Ectodermal cell (in vitro differentiated cells): ENCODE results near the gene PRIM2.
"Not testable (repeated sequence)": the region's sequence is repeated elsewhere in the genome, so short reads cannot be mapped to it uniquely, and the experiment has no call there.

Source experiments
- H3K27ac ChIP-seq: 2 replicates; pipeline ENCODE4 v1.7.0; 2013; ENCODE audit warnings: mild to moderate bottlenecking, low read depth, low read length; ENCODE audit not compliant: insufficient read depth, poor library complexity, severe bottlenecking
- H3K27me3 ChIP-seq: 2 replicates; pipeline ENCODE4 v1.7.0; 2013; ENCODE audit warnings: mild to moderate bottlenecking, low read length; ENCODE audit not compliant: insufficient read depth, control insufficient read depth, poor library complexity, severe bottlenecking
- H3K36me3 ChIP-seq: one replicate; pipeline ENCODE4 v1.7.0; 2013; ENCODE audit warnings: low read length; ENCODE audit not compliant: control insufficient read depth, insufficient read depth
- H3K4me1 ChIP-seq: one replicate; pipeline ENCODE4 v1.7.0; 2013; ENCODE audit warnings: low read length; ENCODE audit not compliant: control insufficient read depth, insufficient read depth
- H3K4me3 ChIP-seq: 2 replicates; pipeline ENCODE4 v1.7.0; 2013; ENCODE audit warnings: low read depth, low read length, control low read depth; ENCODE audit not compliant: insufficient read depth
- H3K9me3 ChIP-seq: 2 replicates; pipeline ENCODE4 v1.7.0; 2013; ENCODE audit warnings: mild to moderate bottlenecking, low read length, moderate library complexity; ENCODE audit not compliant: control insufficient read depth
- WGBS, 2 experiments: methylation state at CpG; one replicate each; pipeline ENCODE4 v1.1.7; 2013; ENCODE audit warnings: missing lambda C conversion rate in 2 of 2; 5-methylcytosine and 5-hydroxymethylcytosine counted together

PRIM2 gene

GRCh38 chr6:57562233-57562632 is 244.8 kb downstream of the PRIM2 start:
- H3K27me3 ChIP-seq = not testable (repeated sequence)
- 100% methylated on average over 3 of the region's 3 CpGs; no CpG with 5 or more reads in 1 of the 2 experiments for WGBS, 2 experiments

GRCh38 chr6:57572119-57572518 is 254.7 kb downstream of the PRIM2 start:
- H3K9me3 ChIP-seq, H3K4me1 ChIP-seq, H3K36me3 ChIP-seq, H3K4me3 ChIP-seq, H3K27ac ChIP-seq, H3K27me3 ChIP-seq: not testable (repeated sequence)
- 90 to 95% methylated on average over 4 of the region's 4 CpGs for WGBS, 2 experiments

More at GRCh38 chr6:57562233-57562632, 244.8 kb downstream of the PRIM2 start:
- not testable (repeated sequence) for H3K4me3 ChIP-seq, H3K36me3 ChIP-seq, H3K9me3 ChIP-seq, H3K27ac ChIP-seq, H3K4me1 ChIP-seq

- no CpG with 5 or more reads among the region's 1 CpG for WGBS, 2 experiments
- not testable (repeated sequence) for H3K9me3 ChIP-seq, H3K27ac ChIP-seq, H3K4me3 ChIP-seq, H3K36me3 ChIP-seq, H3K27me3 ChIP-seq, H3K4me1 ChIP-seq
Measured at GRCh38 chr6:57572844-57573243, 255.4 kb downstream of the PRIM2 start.

GRCh38 chr6:57577023-57577422 is 259.6 kb downstream of the PRIM2 start:
- WGBS, 2 experiments = no CpG with 5 or more reads among the region's 1 CpG
- not testable (repeated sequence) for H3K36me3 ChIP-seq, H3K4me1 ChIP-seq, H3K27ac ChIP-seq, H3K9me3 ChIP-seq, H3K4me3 ChIP-seq, H3K27me3 ChIP-seq

- not testable (repeated sequence) for H3K27ac ChIP-seq, H3K9me3 ChIP-seq, H3K36me3 ChIP-seq, H3K4me1 ChIP-seq, H3K4me3 ChIP-seq, H3K27me3 ChIP-seq
Measured at GRCh38 chr6:57579489-57579888, 262.1 kb downstream of the PRIM2 start.

- H3K4me1 ChIP-seq, H3K27ac ChIP-seq, H3K9me3 ChIP-seq, H3K36me3 ChIP-seq, H3K4me3 ChIP-seq, H3K27me3 ChIP-seq: not testable (repeated sequence)
- 85 to 94% methylated on average over 3 of the region's 3 CpGs for WGBS, 2 experiments
Measured at GRCh38 chr6:57581586-57581985, 264.2 kb downstream of the PRIM2 start.

- H3K27me3 ChIP-seq, H3K27ac ChIP-seq, H3K36me3 ChIP-seq, H3K4me1 ChIP-seq, H3K4me3 ChIP-seq, H3K9me3 ChIP-seq: not testable (repeated sequence)
- WGBS, 2 experiments = 90 to 91% methylated on average over 3 of the region's 3 CpGs
Measured at GRCh38 chr6:57601105-57601504, 283.7 kb downstream of the PRIM2 start.

- not testable (repeated sequence) for H3K4me3 ChIP-seq, H3K27me3 ChIP-seq, H3K36me3 ChIP-seq, H3K4me1 ChIP-seq, H3K9me3 ChIP-seq, H3K27ac ChIP-seq
Measured at GRCh38 chr6:57605303-57605702, 287.9 kb downstream of the PRIM2 start.

GRCh38 chr6:57606331-57606730 is 288.9 kb downstream of the PRIM2 start:
- H3K4me3 ChIP-seq, H3K4me1 ChIP-seq, H3K27me3 ChIP-seq, H3K36me3 ChIP-seq, H3K27ac ChIP-seq, H3K9me3 ChIP-seq: not testable (repeated sequence)
- 94 to 100% methylated on average over 1 to 2 of the region's 3 CpGs for WGBS, 2 experiments

GRCh38 chr6:57610612-57611011 is 293.2 kb downstream of the PRIM2 start:
- H3K9me3 ChIP-seq, H3K4me1 ChIP-seq, H3K27ac ChIP-seq, H3K27me3 ChIP-seq, H3K4me3 ChIP-seq, H3K36me3 ChIP-seq: not testable (repeated sequence)
- no CpG with 5 or more reads among the region's 2 CpGs for WGBS, 2 experiments

- H3K9me3 ChIP-seq, H3K36me3 ChIP-seq, H3K27me3 ChIP-seq, H3K4me3 ChIP-seq, H3K27ac ChIP-seq, H3K4me1 ChIP-seq: not testable (repeated sequence)
- WGBS, 2 experiments = 93 to 94% methylated on average over 6 of the region's 6 CpGs
Measured at GRCh38 chr6:57618959-57619358, 301.5 kb downstream of the PRIM2 start.
